GM21529 (cell line): ENCODE measurements around the gene USH2A.
"Not testable (repeated sequence)": the region's sequence is repeated elsewhere in the genome, so short reads cannot be mapped to it uniquely, and the experiment has no call there.

Experiments
- ATAC-seq: cut with Tn5 transposase; IDR thresholded peaks from one replicate; pipeline ENCODE4 v1.9.1; 2021; ENCODE audit not compliant: unreplicated experiment

USH2A gene

GRCh38 chr1:216389774-216390173 lies 33.5 kb downstream of the USH2A start:
- ATAC-seq = no peak

- ATAC-seq = no peak
Measured at GRCh38 chr1:216388558-216388957, 34.7 kb downstream of the USH2A start.

DNA sequence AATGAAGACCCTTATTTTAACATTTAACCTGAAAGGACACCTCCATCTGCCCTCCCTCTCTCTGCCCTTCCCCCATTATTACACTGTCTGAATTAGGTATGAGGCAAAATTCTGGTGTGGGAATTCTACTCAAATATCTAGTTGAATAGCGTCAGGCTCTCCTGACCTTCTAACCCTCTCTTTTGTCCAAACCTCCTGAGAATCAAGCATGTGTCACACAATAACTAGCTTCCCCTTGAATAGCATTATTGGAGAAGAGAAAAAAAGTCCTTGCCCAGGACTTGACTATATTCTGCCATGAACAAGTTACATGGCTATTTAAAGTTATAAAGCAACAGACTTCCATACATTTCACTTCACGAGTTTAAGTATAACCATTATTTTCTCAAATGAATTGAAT lies 35.5 kb downstream of the USH2A start:
- no peak for ATAC-seq

- no peak for ATAC-seq
Measured at GRCh38 chr1:216379441-216379840, 43.8 kb downstream of the USH2A start.

DNA sequence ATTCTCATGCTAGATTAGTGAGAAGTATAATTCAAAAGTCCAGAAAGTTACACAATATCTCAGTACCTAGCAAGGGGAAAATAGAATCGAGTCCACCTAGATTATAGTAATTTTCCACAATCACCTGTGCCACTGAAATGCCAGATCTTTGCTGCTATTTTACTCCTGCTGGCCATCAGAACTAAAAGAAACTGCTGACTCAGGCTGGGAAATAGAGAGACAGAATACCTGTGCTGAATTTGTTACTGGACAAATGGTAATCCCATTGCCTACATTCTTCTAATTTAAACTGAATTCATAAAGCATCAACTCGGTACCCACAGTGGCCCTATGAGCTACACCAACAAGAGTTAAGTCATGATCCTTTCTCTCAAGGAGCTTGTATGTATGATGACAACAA lies 55.0 kb downstream of the USH2A start:
- ATAC-seq = no peak

DNA sequence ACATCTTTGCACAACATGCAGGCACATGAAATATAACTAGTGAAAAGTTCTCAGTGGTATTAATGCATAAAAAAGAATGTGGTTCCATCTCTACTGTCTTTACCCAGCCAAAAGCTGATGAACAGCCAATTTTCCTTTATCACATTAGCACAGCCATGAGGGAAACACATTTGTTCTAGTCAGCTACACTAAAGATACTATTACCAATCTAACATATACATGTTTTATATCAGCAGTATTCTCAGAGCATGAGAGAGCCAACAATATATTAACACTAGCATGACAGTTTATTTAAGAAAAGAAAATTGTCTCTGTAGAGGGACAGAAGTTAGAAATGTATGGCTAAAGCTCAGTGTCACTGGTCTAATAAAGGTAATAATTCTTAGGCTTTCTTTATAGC lies 56.3 kb downstream of the USH2A start:
- ATAC-seq = no peak

DNA sequence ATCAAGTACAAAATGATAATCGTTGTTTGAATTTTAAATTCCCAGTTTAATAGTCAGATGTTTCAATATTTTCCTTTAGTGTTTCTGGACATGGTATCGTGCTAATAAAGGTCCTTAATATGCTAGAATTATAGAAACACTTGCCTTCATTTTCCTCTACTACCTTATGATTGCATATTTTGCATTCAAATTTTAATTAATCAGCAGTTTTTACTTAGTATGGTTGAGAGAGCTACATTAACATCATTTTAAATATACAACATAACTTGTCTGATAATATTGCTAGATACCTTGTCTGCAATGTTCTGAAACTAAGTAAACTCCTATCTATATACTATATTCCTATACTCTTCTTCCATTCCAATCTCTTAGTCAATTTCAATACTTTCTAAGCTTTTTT lies 66.3 kb downstream of the USH2A start:
- no peak for ATAC-seq

DNA sequence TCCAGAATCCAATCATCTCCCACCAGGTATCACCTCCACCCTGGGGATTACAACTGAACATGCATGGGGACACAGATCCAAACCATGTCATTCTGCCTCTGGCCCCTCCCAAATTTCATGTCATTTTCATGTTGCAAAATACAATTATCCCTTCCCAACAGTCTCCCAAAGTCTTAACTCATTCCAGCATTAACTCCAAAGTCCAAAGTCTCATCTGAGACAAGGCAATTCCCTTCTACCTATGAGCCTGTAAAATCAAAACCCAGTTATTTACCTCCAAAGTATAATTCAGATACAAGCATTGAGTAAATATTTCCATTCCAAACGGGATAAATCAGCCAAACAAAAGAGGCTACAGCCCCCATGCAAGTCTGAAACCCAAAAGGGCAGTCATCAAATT lies 73.1 kb downstream of the USH2A start:
- no peak for ATAC-seq

- no peak for ATAC-seq
Measured at GRCh38 chr1:216346526-216346925, 76.7 kb downstream of the USH2A start.

DNA sequence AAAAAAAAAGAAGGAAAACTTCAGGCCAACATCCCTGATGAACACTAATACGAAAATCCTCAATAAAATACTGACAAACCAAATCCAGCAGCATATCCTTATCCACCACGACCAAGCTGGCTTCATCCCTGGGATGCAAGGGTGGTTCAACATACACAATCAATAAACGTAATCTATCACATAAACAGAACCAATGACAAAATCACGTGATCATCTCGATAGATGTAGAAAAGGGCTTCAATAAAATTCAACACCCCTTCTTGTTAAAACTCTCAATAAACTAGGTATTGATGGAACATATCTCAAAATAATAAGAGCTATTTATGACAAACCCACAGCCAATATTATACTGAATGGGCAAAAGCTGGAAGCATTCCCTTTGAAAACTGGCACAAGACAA lies 82.7 kb downstream of the USH2A start:
- ATAC-seq = not testable (repeated sequence)

DNA sequence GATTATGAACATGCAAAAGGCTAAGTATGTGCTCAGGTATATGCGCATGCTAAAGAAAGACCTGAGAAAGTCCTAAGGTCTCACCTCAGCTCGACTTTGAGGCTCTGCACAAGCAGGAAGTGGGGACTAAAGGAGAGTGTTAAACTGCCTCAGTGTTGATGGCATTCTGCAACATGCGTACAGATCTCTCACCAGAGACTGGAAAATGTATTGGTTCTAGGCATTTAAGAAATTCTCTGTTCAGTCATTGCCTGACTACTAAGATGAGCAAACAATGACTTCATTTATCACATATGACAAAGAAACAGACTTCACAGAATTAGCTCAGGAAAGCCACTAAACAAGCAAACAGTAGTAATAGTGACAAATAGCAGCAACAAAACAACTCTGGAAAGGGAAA lies 90.8 kb downstream of the USH2A start:
- no peak for ATAC-seq

- ATAC-seq = no peak
Measured at GRCh38 chr1:216332003-216332402, 91.2 kb downstream of the USH2A start.

GRCh38 chr1:216331211-216331610 lies 92.0 kb downstream of the USH2A start:
- ATAC-seq = no peak

DNA sequence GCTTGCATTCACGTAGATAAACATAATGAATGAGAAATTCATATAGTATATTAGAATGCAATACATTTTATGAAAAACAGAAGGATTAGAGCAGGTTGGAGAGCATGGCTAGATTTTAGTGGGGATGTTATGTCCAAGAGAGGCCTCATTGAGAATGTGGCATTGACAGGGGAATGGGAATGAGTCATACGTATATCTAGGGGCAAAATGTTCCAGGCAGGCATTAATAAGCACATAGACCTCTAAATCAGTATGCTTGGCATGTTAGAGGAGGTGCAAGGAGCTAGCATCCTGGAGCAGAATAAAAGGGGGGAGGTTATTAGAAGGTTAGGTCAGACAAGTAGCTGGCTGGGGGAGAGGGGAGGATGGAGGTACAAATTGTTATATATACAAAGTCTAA lies 93.0 kb downstream of the USH2A start:
- no peak for ATAC-seq

DNA sequence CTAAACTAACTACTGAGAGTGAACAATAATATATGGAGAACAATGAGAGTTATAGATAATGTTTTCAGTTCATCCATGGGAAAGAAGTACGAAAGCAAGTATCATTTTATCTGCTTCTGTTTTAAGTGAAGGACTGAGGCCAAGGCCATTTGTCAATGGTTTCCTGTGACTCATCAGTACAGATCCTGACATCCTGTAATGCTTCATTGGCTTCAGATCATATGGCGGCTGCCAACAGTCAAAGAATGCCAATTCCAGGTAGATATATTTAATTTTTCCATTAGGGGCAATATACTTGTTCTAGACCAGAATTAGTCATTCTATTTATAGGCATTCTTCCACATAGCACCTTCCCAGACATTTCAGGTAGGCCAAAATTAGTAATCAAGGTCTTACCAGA lies 97.3 kb downstream of the USH2A start:
- no peak for ATAC-seq

- no peak for ATAC-seq
Measured at GRCh38 chr1:216325336-216325735, 97.9 kb downstream of the USH2A start.

GRCh38 chr1:216323344-216323743 lies 99.9 kb downstream of the USH2A start:
- no peak for ATAC-seq

- ATAC-seq = no peak
Measured at GRCh38 chr1:216314379-216315095, 108.7 kb downstream of the USH2A start.

GRCh38 chr1:216310776-216311175 lies 112.5 kb downstream of the USH2A start:
- ATAC-seq = no peak

DNA sequence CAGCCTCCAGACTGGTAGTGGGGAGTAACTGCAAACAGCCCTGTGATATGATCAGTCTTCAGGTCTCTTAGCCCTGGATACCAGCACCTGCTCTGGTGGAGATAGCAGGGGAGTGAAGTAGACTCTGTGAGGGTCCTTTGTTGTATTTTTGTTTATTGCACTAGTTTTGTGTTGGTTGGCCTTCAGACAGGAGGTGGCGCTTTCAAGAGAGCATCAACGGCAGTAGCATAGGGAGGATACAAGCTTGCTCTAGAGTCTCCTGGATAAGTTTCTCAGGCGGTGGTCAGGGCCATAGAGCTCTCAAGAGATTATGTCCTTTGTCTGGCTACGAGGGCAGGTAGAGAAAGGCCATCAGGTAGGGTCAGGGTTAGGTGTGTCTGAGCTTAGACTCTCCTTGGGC lies 116.4 kb downstream of the USH2A start:
- no peak for ATAC-seq

GRCh38 chr1:216303690-216304089 lies 119.6 kb downstream of the USH2A start:
- ATAC-seq = no peak

DNA sequence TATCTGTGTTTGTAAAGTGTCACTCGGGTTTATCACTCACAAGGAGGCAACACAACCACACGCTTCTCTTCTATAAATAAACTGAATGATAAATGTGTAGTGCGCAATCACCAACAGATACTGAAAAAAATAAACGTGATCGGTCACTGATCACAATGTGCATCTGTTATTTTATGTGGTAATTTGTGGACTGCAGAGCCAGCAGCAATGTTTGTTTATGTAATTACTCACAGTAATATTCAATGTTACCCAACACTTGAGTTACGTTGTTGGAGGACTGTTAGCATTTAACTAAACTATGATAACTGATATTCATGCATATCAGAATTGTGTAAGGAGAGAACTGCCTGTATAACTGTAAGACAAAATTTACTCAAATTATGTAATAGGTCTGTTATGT lies 129.6 kb downstream of the USH2A start:
- ATAC-seq = no peak

DNA sequence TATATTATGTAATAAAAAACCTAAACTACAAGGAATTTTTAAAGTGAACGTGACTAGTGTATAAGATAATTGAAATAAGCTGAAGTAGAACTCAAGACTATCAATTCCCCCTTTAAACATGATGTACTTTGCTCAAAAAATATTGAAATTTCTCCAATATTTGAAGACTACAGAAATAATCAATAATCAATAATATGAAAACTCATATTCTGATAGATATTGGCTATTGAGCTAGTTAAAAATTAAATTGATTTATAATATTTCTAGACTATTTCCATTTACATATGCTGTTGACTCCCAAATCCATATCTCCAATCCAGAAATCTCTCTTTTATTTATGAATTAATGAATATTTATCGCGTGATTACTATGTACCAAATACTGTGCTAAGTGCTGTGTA lies 133.2 kb downstream of the USH2A start:
- no peak for ATAC-seq
